HG02981 (cell line): ENCODE data around the gene RAX.

Source experiments
- ATAC-seq: cut with Tn5 transposase; IDR thresholded peaks from one replicate; pipeline ENCODE4 v1.9.1; 2021; ENCODE audit warnings: mild to moderate bottlenecking, moderate library complexity; ENCODE audit not compliant: unreplicated experiment

The RAX gene

DNA sequence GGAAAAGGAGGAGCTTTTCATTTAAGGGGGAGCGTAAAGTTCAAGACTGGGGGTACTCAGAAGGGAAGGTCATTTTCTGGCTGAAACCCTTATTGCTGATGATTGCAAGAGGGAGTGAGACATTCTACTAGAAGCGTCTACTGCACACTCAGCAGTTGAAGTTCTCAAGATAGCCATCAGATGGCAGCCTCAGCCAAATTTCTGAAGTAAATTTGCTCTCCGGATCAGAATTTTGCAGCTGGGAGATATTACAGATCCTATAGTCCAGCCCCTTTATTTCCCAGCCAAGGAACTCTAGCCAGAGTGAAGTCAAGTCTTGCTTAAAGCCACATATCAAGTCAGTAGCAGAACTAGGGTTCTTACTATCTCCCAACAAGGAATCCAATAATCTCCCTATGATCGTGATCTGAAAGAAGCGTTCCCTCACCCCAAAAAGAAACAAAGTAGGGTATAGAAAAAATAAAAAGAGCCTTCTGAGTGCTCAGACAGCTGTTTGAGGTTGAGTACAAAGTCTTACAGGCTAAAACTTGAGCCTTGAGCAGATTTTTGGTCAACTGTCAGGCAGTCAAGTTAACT is 24.0 kb downstream of the RAX start:
- no peak for ATAC-seq

DNA sequence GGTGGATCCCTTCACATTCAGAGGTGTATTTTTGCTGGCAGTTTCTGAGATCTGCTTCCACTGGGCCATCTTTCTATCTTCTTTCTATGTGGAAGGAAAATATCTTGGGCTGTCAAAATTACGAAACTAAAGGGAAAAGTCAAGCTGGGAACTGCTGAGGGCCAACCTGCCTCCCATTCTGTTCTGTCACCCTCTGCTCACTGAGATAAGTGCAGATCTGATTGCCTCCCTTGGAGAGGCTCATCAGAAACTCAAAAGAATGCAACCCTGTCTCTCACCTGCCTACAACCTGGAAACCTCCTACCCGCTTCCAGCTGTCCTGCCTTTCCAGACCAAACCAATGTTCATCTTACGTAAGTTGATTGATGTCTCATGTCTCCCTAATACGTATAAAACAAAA is 26.5 kb downstream of the RAX start:
- no peak for ATAC-seq

DNA sequence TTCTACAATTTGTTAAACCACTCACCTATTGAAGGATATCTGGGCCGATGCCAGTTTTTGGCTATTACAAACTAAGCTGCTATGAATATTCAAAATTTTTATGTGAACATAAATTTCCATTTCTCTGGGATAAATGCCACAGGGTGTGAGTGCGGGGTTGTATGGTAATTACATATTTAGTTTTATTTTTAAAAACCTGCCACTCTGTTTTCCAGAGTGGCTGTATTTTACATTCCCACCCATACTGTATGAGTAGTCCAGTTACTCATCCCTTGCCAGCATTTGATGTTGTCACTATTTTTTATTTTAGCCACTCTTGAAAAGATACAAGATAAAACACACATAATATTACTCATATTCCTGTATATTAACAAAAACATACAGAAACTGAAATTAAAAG is 30.3 kb downstream of the RAX start:
- ATAC-seq, result no peak

DNA sequence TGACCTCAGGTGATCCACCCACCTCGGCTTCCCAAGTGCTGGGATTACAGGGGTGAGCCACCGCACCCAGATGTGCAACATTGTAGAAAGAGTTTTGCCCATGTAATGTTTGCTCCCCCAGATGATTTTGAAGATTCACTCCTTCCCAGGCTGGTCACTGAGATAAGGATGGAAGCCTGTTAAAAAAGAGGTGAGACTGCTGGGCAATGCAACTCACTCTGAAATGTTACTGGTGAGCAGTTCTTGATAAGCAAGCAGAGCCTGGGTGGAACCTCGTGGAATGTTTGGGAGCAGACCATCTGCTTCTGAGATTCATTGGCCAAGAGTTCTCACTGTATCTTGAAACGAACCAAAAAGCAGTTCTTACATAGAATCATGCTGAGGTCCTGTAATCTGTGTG is 33.6 kb downstream of the RAX start:
- ATAC-seq, result no peak

DNA sequence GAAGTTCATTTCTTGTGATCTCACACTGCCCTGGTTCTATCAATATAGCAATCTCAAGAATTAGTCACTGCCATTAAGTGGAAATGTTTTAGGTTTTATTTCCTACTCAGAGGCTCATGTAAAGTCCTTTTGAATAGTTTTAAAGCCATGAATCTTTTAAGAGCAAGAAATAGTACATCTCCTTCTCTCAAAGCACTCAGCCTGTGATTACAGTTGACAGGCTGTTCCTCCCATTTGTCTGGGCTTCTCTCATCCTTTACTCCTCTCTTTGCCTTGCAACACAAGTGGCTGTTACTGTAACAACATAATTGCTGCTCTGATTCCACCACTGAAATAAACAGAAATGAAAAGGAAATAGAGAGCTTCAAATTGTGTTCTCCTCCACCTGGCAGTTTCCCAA is 34.9 kb downstream of the RAX start:
- no peak for ATAC-seq

DNA sequence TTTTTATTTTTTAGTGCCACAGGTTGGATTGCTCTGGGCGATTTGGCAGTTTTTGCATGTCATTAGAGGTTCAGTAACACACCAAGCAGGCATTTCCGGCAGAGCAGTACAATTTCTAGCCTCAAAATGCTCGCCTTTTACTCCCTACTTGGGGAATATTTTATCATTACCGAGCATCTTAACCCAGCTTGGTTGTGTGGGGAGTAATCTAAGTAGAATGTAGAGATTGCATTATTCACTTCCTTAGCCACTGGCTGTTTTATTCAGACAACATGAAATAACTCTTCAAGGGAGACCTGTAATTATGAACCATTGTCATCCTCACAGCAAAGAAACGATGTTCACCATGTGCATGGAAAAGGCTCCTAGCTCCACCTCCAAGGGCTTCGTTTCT is 40.2 kb downstream of the RAX start:
- no peak for ATAC-seq

DNA sequence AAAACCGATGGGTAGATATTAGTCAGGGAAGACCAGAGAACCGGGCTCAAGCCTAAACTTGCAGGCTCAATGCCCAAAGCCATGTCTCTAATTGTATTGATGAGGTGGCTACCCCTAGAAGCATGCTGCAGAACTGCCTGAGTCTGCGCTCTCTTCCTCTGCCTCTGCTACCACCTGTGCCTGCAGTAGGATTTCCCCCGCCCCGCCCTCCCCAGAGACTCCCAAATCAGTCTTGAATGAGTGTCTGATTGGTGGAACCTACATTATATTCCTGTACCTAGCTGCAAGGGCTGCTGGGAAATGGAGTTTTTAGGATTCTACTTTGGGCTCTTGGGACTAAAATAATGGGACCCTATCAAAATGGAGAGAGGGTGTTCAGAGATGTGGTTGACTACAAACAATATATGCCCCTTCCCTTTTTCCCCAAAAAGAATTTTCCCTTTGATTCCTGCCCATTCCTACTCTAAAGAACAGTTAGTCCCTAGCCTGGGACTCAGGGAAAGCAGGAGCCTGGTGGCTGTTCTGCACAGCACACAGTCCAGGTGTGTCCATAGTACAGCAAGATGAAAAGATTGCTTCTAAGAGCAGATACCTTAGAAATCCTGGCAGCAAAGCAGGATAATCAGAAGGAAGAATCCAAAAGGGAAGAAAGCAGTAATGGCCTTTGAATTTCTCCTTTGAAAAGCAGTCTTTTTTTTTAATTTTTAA is 40.8 kb downstream of the RAX start:
- ATAC-seq, result no peak

DNA sequence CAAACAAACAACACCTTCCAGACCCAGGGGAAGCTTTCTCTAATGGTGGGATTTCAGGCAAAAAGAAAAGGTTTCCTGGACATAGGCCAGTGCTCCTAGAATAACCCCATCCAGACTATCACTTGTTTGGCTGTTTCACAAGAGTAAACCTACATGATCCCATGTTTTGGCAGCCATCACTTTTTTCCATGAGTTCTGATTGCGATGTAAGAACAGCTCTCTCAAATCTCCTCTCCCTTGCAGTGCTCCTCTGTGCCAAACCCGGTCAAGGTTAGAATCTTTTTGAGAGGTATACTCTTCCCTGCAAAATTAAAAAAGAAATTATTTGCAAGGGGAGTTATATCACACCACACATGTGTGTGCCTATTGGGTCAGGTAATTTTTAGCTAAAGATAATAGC is 41.4 kb downstream of the RAX start:
- no peak for ATAC-seq

DNA sequence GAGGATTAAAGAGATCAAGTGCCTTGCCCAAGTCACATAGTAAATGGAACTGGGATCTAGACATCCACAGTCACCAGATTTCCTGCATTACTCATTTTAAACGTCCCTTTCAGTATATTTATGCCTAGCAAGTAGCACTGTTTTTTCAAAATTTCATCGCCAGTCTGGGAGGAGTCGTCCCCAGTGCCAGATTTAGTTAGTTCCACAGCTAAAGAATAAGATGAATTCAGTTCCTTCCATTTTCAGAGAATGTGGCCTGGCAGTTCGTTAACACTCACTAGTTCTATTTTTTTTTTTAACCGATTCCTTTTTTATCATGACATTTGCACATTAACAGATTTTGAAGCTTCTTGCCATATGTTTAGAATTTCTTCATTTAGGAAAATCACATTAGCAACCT is 42.1 kb downstream of the RAX start:
- ATAC-seq, result no peak

DNA sequence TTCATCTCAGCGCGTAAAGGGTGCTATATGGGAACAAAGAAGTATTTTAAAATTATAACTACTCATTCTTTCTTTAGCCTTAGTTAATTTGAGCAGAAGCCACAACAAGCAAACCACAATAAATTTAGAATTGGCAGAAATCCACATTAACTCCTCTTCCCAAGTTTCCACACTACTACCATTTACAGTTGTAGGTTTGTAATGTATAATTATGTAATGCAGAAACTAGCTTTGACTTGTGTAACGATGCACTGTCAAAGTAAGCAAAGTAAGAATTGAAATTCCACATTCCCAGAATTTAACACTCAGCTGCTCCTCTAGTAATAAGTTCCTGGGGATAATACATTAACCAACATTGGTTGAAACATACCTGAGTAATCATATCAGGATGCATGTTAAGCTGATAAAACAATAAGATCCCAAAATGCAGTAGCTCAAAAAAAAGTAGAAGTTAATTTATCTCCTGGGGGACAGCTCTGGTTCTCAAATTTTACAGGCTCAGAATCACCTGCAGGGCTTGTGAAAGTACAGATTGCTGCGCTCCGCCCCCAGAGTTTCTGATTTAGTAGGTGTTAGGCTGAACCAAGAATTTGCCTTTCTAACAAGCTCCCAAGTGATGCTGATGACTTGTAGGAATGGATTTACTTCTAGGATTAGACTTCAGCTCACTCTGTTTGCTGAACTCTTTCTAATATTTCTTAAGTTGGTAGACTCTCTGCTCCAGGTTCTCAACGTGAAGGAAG is 43.4 kb downstream of the RAX start:
- ATAC-seq, result no peak

DNA sequence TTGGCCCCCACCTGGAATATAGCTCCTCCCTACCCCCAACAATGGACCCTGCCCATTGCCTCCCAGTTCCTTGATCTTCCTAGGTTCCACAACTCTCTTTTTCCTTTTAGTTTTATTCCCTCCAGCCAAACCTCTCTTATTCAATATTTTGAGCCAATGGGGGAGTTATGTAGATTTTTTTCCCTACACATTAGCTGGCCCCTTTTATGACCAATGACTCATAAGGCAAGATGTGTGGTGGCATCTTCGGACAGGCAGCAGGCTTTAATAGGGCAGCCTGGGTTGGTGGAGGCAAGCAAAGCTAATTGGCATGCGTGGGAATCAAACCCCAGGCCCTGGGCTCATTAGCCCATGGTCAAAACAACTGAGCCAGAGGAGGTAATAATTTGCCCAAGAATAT is 44.1 kb downstream of the RAX start:
- no peak for ATAC-seq

DNA sequence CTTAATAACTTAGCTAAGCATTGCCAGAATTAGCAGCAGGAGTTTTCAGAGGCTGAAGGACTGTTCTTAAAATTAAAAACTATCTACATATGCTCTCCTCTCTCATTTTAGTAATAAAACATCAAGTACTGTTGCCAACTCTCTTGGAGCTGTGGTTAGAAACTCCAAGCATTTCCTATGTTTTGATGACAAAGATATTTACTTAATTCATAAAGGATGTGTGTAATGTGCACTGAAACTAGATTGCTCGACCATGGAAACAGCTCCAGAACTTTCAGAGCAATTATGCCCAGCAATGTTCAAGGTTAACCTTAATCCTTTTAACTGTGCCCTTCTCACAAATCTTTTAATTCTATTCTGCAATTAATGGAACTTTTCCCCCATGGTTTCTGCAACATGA is 44.9 kb downstream of the RAX start:
- no peak for ATAC-seq

DNA sequence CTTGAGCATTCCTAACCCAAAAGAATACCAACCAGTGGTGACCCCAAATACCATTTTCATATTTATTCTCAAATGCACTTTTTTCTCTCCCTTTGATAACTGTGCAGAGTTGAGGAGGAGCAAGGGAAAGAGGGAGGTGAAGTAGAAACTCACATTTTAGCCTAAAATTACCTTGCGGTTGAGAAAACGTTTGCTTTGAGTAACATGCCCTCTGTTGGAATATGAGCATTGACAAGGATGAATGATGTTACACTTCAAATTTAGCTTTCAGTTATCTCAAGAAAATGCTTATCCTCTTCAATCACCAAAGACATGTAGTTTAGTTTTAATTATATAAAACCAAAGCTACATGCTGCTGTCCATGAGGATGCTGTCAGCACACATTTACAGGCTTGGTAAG is 50.9 kb downstream of the RAX start:
- ATAC-seq, result no peak

DNA sequence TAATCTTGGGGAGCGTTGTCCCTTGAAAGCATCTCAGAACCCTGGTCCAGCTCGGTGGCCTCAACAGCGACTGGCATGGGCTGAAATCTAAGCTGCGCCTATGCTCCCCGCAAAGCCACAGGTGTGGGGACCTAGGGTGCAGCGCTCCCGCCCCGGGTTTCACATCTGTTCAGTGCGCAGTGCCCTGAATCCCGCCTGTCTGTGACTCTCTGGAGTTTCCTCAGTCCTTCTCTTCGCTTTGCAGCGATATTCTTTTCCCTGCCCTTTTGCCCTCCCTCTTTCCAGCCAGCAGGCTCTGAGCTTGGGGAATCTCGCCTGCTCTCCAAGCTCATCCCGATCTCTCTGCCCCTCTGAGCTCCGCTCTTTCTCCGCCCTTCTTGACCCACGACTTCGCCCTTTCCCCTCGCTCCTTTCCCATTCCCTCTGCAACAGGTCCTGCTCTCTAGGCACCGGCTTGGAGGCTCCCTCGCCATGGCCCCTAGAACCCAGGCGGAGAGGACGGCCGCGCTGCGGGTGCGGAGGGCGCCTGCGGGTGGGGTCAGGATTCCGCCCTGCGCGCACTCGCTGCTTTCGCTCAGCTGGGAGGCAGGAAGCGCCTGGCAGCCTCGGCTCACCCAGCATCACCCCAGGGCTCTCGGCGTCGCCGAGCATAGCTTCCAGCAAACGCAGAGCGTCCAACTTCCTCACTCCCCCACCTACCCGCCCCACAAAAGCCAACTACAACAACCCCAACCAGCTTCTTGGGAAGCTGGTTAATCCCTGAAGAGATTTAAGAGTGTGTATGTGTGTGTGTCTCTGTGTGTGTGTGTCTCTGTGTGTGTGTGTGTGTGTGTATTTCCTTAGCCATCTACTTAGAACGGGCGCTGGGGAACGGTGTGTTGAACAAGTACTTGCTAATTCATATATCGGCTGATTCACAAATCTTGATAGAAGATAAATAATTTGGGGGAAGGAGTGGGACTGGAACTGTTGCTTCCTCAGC is 52.2 kb downstream of the RAX start:
- ATAC-seq, result no peak

DNA sequence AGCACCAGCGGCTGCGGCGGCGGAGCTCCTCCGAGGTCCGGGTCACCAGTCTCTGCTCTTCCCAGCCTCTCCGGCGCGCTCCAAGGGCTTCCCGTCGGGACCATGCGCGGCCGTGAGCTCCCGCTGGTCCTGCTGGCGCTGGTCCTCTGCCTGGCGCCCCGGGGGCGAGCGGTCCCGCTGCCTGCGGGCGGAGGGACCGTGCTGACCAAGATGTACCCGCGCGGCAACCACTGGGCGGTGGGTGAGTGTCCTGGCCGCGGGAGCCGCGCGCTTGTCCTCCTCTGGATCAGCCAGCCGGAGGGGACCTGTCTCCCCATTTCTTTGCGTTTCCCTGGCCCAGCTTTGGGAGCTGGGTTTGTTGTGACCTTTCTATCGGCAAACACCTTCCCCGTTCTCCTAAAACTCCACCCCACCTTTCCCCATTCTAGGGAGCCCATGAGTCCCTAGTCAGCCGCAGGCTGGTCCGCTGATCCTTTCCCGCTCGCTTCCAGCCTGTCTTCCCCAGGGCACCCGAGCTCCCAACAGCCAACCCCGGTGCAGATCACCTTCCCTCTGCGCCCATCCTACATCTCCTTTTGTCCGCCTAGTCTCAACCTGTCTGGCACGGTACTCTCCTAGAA is 53.0 kb downstream of the RAX start:
- ATAC-seq, result no peak

DNA sequence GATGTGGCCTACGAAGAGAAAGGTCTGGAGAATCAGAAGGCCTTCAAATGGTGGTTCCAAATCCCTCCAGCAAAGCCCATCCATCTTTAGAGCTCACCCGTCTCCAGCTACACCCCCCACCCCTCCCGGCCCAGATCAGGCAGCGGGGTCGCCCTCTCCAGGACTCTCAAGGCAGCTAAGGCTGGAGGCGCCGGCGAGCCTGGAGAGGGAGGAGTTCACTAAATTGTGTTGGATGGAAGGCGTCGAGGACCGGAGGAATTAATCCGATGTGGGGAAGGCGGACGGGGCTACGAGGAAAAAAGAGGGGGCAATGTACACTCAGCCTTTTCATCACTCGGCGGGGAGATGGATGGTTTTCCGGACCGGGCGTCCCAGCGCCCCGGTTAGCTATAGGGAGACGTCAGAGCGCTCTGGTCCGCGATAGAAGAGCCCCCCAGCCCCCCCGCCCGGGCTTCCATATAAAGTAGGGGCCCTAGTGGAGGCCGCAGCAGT is 53.5 kb downstream of the RAX start, which contains the start of gene GRP:
TSS of gene GRP (plus strand) at position 487 of the 492 bp plus-strand sequence. CDS start 108 bp downstream, outside the sequence.
- ATAC-seq, result no peak

DNA sequence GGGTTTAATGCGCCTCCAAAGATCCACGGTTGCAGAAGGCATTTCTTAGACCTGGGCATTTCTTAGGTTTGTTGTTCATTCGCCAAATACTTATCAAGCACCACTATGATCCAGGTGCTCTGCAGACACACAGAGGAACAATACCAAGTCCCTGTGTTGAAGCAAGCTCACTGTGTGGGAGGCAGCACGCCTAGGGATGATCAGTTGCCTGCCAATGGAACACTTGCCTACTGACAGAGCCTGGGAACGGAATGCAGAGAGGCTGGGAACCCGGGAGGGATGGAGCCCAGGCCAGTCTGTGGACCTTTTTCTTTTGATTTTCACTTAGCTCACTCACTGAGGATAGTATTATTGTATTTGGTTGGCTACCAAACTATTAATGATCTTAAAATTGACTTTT is 55.2 kb downstream of the RAX start:
- ATAC-seq, result no peak
